ENCODE data around the gene RASSF6. TPM values are rescaled to one million over a fixed set of nuclear protein-coding genes. Genes with fewer than 3 reads are reported as not detected.
A peak's percentile ranks its signal among the peaks of the same experiment; 100 is the strongest.
"Not testable (repeated sequence)": the region's sequence is repeated elsewhere in the genome, so short reads cannot be mapped to it uniquely, and the experiment has no call there.

Gene RASSF6
- total and polyA plus RNA-seq, 12 donors: 0.06 TPM; not detected in 11

DNA sequence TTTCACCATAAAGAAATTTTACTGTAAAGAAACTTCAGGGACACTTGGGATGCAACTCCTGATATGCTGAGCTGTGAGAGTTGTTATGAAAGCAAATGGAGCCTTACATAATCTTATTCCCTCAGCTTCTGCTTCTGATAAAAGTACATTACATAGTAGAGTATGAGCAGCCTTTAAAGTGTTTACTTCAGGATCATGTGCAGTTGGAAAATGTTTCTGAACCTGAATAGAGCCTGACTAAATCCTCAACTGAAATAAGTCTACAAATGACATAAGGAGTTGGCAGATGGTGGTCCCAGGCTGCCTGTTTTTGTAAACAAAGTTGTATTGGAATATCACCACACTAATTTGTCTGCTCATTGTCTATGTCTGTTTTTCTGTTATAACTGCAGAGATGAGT is 19.3 kb downstream of the RASSF6 start:
- no peak for DNase-seq
- TF ChIP-seq, protein P1, sequence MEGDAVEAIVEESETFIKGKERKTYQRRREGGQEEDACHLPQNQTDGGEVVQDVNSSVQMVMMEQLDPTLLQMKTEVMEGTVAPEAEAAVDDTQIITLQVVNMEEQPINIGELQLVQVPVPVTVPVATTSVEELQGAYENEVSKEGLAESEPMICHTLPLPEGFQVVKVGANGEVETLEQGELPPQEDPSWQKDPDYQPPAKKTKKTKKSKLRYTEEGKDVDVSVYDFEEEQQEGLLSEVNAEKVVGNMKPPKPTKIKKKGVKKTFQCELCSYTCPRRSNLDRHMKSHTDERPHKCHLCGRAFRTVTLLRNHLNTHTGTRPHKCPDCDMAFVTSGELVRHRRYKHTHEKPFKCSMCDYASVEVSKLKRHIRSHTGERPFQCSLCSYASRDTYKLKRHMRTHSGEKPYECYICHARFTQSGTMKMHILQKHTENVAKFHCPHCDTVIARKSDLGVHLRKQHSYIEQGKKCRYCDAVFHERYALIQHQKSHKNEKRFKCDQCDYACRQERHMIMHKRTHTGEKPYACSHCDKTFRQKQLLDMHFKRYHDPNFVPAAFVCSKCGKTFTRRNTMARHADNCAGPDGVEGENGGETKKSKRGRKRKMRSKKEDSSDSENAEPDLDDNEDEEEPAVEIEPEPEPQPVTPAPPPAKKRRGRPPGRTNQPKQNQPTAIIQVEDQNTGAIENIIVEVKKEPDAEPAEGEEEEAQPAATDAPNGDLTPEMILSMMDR (IDR thresholded peaks at IDR 0.05): no peak
- ATAC-seq: peak in 1 of 8 donors; percentile 25
- H3K27ac ChIP-seq: no peak overlapping the region
- intact Hi-C loops (cut with DNase I): no loop called here
- H3K27me3 ChIP-seq: no peaks in the 10 kb centered on the region
- H3K9me3 ChIP-seq: peaks cover 0 to 5% (median 0%) of the 10 kb centered on the region in 11 donors
- H3K4me3 ChIP-seq: no peak overlapping the region
- H3K4me1 ChIP-seq: no peaks in the 10 kb centered on the region
- H3K36me3 ChIP-seq: no peaks in the 10 kb centered on the region

DNA sequence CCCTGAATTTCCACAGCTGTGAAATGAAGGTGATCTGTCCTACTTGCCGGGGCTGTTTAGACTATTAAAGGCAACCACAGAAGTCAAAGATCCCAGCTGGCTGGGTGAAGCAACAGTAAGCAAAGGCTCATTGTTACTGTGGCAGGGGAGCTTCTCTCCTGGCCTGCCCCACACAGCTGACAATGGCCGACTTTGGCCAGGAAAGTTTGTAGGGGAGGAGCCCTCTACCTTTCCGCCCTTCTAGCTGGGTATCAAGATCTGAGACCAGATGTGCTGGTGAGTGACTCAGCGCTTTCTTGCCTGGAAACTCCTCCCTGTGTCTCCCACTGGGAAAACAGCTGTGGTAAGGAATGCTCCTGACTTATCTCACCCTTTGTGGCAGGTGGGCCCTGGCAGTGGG is 21.1 kb downstream of the RASSF6 start:
- DNase-seq (no peak), ATAC-seq (no peak)
- H3K4me3 ChIP-seq: no peak overlapping the region
- no peaks in the 10 kb centered on the region for H3K36me3 ChIP-seq
- H3K4me1 ChIP-seq: no peaks in the 10 kb centered on the region
- TF ChIP-seq, protein P1 (IDR thresholded peaks at IDR 0.05): no peak
- no peaks in the 10 kb centered on the region for H3K27me3 ChIP-seq
- intact Hi-C loops (cut with DNase I): loop anchor here in 3 of 10 donors (10.0 kb wide), 2 partner anchors 56 to 536 kb away; no protein-coding TSS in a partner anchor
- no peak overlapping the region for H3K27ac ChIP-seq
- 36 to 40% methylated on average over 4 of the region's 4 CpGs for WGBS, 2 donors
- peaks cover 0 to 5% (median 0%) of the 10 kb centered on the region in 11 donors for H3K9me3 ChIP-seq

DNA sequence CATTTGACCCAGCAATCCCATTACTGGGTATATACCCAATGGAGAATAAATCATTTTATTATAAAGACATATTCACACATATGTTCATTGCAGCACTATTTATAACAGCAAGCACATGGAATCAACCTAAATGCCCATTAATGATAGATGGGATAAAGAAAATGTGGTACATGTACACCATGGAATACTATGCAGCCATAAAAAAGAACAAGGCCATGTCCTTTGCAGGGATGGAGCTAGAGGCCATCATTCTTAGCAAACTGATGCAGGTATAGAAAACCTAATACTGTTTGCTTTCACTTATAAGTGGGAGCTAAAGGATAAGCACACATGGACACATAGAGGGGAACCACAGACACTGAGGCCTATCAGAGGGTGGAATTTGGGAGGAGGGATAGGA is 22.6 kb downstream of the RASSF6 start:
- Histone ChIP-seq H3K4me3 (no peak overlapping the region), H3K27ac (no peak overlapping the region), H3K9me3 (peaks cover 0 to 5% (median 0%) of the 10 kb centered on the region in 11 donors), H3K27me3 (no peaks in the 10 kb centered on the region), H3K4me1 (no peaks in the 10 kb centered on the region), H3K36me3 (no peaks in the 10 kb centered on the region)
- intact Hi-C loops (cut with DNase I): loop anchor here in 3 of 10 donors (10.0 kb wide), 2 partner anchors 57 to 537 kb away; no protein-coding TSS in a partner anchor
- DNase-seq (no peak), ATAC-seq (no peak)
- TF ChIP-seq, protein P1 (IDR thresholded peaks at IDR 0.05): no peak

DNA sequence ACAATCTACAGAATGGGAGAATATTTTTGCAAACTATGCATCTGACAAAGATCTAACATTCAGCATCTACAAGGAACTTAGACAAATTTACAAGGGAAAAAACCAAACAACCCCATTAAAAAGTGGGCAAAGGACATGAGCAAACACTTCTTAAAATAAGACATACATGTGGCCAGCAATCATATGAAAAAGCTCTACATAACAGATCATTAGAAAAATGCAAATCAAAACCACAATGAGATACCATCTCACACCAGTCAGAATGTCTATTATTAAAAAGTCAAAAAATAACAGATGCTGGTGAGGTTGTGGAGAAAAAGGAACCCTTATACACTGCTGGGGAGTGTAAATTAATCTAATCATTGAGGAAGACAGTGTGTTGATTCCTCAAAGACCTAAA is 23.1 kb downstream of the RASSF6 start:
- H3K36me3 ChIP-seq, DNase-seq, ATAC-seq, H3K27ac ChIP-seq, H3K27me3 ChIP-seq, H3K4me3 ChIP-seq, H3K4me1 ChIP-seq, H3K9me3 ChIP-seq: not testable (repeated sequence)
- intact Hi-C loops (cut with DNase I): loop anchor here in 3 of 10 donors (10.0 kb wide), 2 partner anchors 58 to 538 kb away; no protein-coding TSS in a partner anchor

DNA sequence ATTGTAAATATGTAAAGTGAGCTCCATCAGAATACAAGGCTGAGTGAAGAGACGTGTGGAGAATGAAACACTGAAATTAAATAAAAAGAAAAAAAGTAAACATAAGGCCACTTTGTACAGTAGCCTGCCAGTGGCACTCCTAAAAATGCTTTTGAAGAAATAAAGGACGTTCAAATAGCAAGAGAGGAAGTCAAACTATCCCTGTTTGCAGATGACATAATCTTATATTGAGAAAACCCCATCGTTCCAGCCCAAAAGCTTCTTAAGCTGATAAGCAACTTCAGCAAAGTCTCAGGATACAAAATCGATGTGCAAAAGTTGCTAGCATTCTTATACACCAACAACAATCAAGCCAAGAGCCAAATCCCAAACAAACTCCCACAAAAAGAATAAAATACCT is 24.2 kb downstream of the RASSF6 start:
- DNase-seq (no peak), ATAC-seq (no peak)
- H3K4me1 ChIP-seq: no peaks in the 10 kb centered on the region
- H3K36me3 ChIP-seq: no peaks in the 10 kb centered on the region
- no peaks in the 10 kb centered on the region for H3K27me3 ChIP-seq
- WGBS, 2 donors: 31 to 35% methylated on average over 4 of the region's 4 CpGs
- H3K27ac ChIP-seq: no peak overlapping the region
- intact Hi-C loops (cut with DNase I): loop anchor here in 3 of 10 donors (10.0 kb wide), 2 partner anchors 59 to 539 kb away; no protein-coding TSS in a partner anchor
- peaks cover 0 to 5% (median 0%) of the 10 kb centered on the region in 11 donors for H3K9me3 ChIP-seq
- no peak overlapping the region for H3K4me3 ChIP-seq
- TF ChIP-seq, protein P1 (IDR thresholded peaks at IDR 0.05): no peak
